ENCODE measurements around the gene PLD4. TPM values are rescaled to one million over a fixed set of nuclear protein-coding genes. Genes with fewer than 3 reads are reported as not detected.

Gene PLD4
- total RNA-seq, 1 experiment from 2014 or later, result 0.07 TPM

DNA sequence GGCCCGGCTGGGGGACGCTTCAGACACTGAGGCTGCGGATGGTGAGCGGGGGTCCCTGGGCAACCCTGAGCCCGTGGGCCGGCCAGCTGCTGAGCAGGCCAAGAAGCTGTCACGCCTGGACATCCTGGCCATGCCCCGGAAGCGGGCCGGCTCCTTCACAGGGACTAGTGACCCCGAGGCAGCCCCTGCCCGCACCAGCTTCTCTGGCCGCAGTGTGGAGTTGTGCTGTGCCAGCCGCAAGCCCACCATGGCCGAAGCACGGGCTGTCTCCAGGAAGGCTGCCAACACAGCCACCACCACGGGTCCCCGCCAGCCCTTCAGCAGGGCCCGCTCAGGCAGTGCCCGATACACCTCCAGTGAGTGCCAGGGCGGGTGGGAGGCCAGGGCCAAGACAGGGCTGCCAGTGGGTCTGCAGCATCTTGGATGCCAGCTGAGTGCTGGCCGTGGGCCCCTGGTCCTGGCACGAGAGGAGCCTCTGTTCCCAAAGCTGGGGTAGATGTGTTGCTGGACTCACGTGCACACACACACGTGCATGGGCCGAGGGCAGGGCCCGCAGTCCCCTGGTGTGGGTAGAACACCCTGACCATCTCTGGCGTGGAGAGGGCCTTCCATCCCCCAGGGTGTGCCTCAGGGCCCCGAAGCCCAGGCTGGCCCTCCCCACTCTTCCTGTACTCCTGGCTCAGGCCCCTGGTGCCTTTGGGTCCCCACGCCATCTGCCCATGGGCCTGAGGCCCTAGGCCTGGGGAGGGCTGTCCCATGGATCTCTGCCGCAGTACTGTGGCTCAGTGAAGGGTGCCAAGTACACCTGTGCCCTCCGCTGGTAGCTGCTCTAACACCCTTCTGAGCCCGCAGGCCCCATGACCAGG lies 36.8 kb upstream of the PLD4 start:
- no peak overlapping the region for H3K27ac Mint-ChIP-seq
- TF ChIP-seq, protein P1, sequence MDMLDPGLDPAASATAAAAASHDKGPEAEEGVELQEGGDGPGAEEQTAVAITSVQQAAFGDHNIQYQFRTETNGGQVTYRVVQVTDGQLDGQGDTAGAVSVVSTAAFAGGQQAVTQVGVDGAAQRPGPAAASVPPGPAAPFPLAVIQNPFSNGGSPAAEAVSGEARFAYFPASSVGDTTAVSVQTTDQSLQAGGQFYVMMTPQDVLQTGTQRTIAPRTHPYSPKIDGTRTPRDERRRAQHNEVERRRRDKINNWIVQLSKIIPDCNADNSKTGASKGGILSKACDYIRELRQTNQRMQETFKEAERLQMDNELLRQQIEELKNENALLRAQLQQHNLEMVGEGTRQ (CRISPR knock-in tag; IDR thresholded peaks at IDR 0.05), result no peak
- TF ChIP-seq, protein P2, sequence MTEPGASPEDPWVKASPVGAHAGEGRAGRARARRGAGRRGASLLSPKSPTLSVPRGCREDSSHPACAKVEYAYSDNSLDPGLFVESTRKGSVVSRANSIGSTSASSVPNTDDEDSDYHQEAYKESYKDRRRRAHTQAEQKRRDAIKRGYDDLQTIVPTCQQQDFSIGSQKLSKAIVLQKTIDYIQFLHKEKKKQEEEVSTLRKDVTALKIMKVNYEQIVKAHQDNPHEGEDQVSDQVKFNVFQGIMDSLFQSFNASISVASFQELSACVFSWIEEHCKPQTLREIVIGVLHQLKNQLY (CRISPR knock-in tag; IDR thresholded peaks at IDR 0.05), result no peak
- no peak for TF ChIP-seq FOXK1 (CRISPR knock-in tag; IDR thresholded peaks at IDR 0.05)
- TF ChIP-seq, protein P3, sequence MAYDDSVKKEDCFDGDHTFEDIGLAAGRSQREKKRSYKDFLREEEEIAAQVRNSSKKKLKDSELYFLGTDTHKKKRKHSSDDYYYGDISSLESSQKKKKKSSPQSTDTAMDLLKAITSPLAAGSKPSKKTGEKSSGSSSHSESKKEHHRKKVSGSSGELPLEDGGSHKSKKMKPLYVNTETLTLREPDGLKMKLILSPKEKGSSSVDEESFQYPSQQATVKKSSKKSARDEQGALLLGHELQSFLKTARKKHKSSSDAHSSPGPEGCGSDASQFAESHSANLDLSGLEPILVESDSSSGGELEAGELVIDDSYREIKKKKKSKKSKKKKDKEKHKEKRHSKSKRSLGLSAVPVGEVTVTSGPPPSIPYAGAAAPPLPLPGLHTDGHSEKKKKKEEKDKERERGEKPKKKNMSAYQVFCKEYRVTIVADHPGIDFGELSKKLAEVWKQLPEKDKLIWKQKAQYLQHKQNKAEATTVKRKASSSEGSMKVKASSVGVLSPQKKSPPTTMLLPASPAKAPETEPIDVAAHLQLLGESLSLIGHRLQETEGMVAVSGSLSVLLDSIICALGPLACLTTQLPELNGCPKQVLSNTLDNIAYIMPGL (CRISPR knock-in tag; IDR thresholded peaks at IDR 0.05), result no peak
- no peak for TF ChIP-seq TP53 (CRISPR knock-in tag; IDR thresholded peaks at IDR 0.05)
- no peak for TF ChIP-seq PRRX2 (CRISPR knock-in tag; IDR thresholded peaks at IDR 0.05)
- no peak for TF ChIP-seq ATF6 (CRISPR knock-in tag; IDR thresholded peaks at IDR 0.05)
- TF ChIP-seq ZNF671 (CRISPR knock-in tag; IDR thresholded peaks at IDR 0.05), result no peak
- TF ChIP-seq PREB (CRISPR knock-in tag; IDR thresholded peaks at IDR 0.05; ENCODE audit: borderline replicate concordance), result no peak
- TF ChIP-seq ATF3 (CRISPR knock-in tag; conservative IDR thresholded peaks at IDR 0.05), result no peak
- TF ChIP-seq ZNF219 (CRISPR knock-in tag; IDR thresholded peaks at IDR 0.05; ENCODE audit: borderline replicate concordance), result no peak
- TF ChIP-seq NFATC4 (CRISPR knock-in tag; IDR thresholded peaks at IDR 0.05), result no peak
- no peak for TF ChIP-seq NR3C1 (CRISPR knock-in tag; conservative IDR thresholded peaks at IDR 0.05; ENCODE audit: low read depth)
- TF ChIP-seq, protein P4, sequence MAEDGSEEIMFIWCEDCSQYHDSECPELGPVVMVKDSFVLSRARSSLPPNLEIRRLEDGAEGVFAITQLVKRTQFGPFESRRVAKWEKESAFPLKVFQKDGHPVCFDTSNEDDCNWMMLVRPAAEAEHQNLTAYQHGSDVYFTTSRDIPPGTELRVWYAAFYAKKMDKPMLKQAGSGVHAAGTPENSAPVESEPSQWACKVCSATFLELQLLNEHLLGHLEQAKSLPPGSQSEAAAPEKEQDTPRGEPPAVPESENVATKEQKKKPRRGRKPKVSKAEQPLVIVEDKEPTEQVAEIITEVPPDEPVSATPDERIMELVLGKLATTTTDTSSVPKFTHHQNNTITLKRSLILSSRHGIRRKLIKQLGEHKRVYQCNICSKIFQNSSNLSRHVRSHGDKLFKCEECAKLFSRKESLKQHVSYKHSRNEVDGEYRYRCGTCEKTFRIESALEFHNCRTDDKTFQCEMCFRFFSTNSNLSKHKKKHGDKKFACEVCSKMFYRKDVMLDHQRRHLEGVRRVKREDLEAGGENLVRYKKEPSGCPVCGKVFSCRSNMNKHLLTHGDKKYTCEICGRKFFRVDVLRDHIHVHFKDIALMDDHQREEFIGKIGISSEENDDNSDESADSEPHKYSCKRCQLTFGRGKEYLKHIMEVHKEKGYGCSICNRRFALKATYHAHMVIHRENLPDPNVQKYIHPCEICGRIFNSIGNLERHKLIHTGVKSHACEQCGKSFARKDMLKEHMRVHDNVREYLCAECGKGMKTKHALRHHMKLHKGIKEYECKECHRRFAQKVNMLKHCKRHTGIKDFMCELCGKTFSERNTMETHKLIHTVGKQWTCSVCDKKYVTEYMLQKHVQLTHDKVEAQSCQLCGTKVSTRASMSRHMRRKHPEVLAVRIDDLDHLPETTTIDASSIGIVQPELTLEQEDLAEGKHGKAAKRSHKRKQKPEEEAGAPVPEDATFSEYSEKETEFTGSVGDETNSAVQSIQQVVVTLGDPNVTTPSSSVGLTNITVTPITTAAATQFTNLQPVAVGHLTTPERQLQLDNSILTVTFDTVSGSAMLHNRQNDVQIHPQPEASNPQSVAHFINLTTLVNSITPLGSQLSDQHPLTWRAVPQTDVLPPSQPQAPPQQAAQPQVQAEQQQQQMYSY (CRISPR knock-in tag; IDR thresholded peaks at IDR 0.05), result no peak
- no peak for TF ChIP-seq ZNF396 (CRISPR knock-in tag; IDR thresholded peaks at IDR 0.05; ENCODE audit: borderline replicate concordance)
- TF ChIP-seq, protein P5, sequence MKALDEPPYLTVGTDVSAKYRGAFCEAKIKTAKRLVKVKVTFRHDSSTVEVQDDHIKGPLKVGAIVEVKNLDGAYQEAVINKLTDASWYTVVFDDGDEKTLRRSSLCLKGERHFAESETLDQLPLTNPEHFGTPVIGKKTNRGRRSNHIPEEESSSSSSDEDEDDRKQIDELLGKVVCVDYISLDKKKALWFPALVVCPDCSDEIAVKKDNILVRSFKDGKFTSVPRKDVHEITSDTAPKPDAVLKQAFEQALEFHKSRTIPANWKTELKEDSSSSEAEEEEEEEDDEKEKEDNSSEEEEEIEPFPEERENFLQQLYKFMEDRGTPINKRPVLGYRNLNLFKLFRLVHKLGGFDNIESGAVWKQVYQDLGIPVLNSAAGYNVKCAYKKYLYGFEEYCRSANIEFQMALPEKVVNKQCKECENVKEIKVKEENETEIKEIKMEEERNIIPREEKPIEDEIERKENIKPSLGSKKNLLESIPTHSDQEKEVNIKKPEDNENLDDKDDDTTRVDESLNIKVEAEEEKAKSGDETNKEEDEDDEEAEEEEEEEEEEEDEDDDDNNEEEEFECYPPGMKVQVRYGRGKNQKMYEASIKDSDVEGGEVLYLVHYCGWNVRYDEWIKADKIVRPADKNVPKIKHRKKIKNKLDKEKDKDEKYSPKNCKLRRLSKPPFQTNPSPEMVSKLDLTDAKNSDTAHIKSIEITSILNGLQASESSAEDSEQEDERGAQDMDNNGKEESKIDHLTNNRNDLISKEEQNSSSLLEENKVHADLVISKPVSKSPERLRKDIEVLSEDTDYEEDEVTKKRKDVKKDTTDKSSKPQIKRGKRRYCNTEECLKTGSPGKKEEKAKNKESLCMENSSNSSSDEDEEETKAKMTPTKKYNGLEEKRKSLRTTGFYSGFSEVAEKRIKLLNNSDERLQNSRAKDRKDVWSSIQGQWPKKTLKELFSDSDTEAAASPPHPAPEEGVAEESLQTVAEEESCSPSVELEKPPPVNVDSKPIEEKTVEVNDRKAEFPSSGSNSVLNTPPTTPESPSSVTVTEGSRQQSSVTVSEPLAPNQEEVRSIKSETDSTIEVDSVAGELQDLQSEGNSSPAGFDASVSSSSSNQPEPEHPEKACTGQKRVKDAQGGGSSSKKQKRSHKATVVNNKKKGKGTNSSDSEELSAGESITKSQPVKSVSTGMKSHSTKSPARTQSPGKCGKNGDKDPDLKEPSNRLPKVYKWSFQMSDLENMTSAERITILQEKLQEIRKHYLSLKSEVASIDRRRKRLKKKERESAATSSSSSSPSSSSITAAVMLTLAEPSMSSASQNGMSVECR (CRISPR knock-in tag; IDR thresholded peaks at IDR 0.05; ENCODE audit: borderline replicate concordance), result no peak
- TF ChIP-seq RORB (CRISPR knock-in tag; IDR thresholded peaks at IDR 0.05), result no peak
- TF ChIP-seq FOXP1 (CRISPR knock-in tag; IDR thresholded peaks at IDR 0.05; ENCODE audit: borderline replicate concordance), result no peak
- TF ChIP-seq NFE2L1 (CRISPR knock-in tag; IDR thresholded peaks at IDR 0.05), result no peak
- no peak for TF ChIP-seq KAT7 (CRISPR knock-in tag; IDR thresholded peaks at IDR 0.05; ENCODE audit: borderline replicate concordance)
- no peaks in the 10 kb centered on the region for H3K36me3 Mint-ChIP-seq
- ChIA-PET POLR2A (no interaction called here), CTCF (no interaction called here)
- H3K9me3 Mint-ChIP-seq, result no peaks in the 10 kb centered on the region
- DNase-seq (ENCODE audit: low spot score), result no peak
- no peak overlapping the region for H3K4me3 Mint-ChIP-seq
- H3K27me3 Mint-ChIP-seq (ENCODE audit: low read depth), result no peaks in the 10 kb centered on the region
- peaks cover 2% of the 10 kb centered on the region; the same call in 1 of the 2 replicates for H3K4me1 Mint-ChIP-seq
- no peak for ATAC-seq

All from WTC11 (cell line).